Stimulated activated CD4-positive, alpha-beta T cell treated with anti-CD3 and anti-CD28 coated beads, Interleukin-15, amount 100 ng/mL, for 1 hour (primary cell): ENCODE results near the gene CALN1.
"Not testable (repeated sequence)": the region's sequence is repeated elsewhere in the genome, so short reads cannot be mapped to it uniquely, and the experiment has no call there.

ENCODE experiments used
- DNase-seq, 2 donors: peaks; one replicate each; pipeline ENCODE4 v3.0.0-alpha.2; 2020; ENCODE audit warnings: low read depth in 1 of 2, low spot score in 1 of 2

CALN1 gene

DNA sequence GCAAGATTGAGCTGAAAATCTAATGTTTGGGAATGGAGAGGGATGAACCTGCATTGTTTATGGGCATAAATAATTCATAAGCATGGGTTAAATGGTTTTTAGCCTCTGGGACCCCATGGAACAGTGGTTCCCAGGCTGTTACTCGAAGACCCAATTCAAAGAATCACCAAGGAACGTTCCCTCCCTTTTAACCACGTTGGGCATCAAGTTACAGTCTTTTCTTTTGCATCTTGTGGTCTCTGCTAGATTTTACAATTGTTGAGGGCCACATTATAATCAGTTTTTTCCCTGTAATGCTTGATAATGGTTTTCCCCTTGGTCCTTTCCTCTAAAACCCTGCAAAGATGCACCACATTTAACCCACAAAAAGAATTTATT, 2.5 kb downstream of the CALN1 start:
- no peak for DNase-seq

GRCh38 chr7:72408966-72409637, 3.0 kb downstream of the CALN1 start:
- DNase-seq, result no peak

DNA sequence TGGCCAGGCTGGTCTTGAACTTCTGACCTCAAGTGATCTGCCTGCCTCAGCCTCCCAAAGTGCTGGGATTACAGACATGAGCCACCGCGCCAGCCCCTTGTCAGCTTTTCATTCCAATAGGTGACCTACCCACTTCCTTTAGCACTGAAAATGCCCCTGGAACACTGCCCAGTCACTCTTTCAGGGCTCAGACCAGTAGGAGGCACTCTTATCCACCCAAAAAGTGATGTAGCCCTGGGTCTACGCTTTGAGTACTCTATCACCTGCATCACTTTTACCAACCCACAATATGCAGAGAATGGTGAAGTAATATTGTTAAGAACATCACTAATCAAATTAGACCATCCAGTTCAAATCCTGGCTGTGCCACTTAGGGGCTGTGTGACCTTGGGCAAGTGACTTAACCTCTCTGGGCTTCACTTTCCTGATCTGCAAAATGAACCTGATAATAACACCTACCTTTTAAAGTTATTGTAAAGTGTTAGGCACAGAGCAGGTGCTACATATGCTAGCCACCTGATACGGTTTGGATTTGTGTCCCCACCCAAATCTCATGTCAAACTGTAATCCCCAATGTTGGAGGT, 5.2 kb downstream of the CALN1 start:
- DNase-seq, result no peak

DNA sequence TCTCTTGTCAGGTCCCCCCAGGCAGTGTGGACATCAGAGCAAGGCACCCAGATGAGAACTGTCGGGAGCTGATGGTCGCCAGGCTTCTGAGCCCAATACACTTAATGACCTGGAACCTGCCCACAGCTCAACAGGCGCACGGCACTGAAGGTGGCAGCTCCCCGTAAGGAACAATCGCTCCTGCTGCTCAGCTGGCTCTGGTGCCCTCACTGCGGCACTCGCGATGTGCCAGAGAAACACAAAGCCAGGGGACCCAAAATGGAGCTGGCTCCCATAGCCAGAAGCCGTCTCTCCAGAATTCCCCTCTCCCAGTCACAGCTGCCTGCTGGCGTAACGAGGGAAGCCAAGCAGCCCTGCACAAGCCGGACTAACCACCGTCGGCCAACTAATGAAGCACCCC, 6.3 kb downstream of the CALN1 start:
- no peak for DNase-seq

DNA sequence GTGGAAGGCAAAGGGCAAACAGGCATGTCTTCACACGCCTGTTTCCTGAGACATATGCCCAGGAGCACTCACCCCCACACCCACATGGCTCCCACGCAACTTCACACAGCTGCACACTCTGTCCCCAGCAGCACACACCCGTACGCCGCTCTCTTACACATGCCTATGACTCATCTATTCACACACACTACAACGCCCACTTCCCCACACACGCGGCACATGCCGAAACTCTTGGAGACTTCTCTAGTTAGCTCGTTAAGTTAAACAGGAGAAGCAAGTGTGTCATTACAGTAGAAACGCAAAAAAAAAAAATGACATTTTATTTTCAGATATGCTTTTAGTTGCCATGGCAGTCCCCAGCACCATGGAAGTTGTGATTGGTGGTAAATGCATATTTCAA, 6.7 kb downstream of the CALN1 start:
- no peak for DNase-seq

GRCh38 chr7:72404743-72405142, 7.4 kb downstream of the CALN1 start:
- no peak for DNase-seq

DNA sequence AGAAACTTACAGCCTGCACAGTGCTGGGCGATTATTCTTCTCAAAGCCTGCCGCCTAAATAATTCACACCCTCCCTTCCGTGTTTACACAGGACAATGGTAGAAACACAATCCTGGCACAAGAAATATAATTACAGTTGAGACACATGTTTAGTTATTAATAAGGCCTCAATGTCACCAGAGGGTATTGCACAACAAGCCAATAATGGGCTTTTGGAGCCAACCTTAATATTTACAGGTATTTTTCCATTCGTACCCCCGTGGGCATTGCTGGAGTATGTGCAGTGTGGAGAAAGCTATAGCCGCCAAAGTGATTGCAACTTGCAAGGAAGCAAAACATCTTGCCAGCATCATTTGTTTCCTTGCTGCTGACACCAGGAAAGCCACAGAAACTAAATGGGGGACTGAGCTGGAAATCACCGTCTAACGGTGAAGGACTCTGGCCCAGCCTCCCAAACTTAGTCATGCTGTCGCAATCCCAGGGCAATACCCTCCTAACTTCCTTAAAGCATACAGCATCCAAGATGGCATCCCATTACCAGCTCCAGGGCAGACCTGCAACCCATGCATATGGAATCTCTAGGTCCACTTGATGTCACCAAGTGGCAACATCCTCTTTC, 8.6 kb downstream of the CALN1 start:
- no peak for DNase-seq

GRCh38 chr7:72394016-72394415, 18.1 kb downstream of the CALN1 start:
- DNase-seq, result no peak

DNA sequence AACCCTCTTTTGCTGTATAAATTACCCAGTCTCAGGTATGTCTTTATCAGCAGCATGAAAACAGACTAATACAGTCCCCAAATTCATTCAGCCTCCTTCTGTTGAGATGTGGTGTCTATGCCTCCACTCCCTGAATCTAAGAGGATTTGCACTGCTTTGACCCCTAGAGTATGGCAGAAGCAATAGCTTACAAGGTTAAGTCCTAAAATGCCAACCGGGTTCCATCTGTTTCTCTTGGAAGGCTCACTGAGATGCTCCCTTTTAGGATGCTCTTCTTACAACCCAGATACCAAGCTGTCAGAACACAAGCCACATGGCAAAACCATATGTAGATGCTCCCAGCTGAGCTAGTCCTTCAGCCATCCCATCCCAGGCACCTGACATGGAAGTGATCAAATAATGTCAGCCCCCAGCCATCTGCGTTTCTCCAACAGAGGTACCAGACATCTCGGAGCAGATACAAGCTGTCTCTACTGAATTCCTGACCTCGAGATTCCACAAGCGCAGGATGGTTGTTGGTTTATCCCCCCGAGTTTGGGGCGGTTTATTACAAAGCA, 20.2 kb downstream of the CALN1 start:
- no peak for DNase-seq

- DNase-seq, result no peak
Measured at GRCh38 chr7:72386118-72386517, 26.0 kb downstream of the CALN1 start.

DNA sequence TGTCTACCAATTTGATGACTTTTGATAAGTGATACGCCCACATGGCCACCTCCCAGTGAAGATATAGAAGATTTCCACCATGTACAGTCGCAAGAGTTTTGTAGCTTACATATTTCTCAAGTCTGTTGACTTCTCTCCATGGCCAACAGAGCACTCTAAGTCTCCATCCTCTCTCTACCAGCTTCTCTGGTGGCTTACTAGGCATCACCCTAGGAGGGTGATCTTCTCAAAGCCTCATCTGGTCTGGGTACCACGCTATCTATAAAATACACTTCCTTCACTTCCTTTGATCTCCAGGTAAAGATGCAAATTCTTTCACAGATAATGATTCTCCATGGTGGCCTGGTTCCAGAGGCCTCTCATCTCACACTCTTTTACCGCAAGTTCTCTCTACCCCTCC, 49.9 kb downstream of the CALN1 start:
- no peak for DNase-seq

- DNase-seq, result no peak
Measured at GRCh38 chr7:72345208-72345727, 66.9 kb downstream of the CALN1 start.

- DNase-seq, result no peak
Measured at GRCh38 chr7:72343991-72344390, 68.1 kb downstream of the CALN1 start.

DNA sequence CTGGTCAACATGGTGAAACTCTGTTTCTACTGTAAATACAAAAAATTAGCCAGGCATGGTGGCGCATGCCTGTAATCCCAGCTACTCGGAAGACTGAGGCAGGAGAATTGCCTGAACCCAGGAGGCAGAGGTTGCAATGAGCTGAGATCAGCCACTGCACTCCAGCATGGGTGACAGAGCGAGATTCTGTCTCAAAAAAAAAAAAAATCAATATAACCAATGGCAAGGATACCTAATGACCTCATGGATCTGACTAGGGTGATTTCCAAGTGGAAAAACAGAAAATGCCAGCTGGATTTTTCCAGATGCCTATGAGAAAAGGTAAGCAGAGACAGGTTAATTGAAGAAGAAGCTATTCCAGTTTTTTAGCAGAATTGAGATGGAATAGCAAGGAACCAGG, 68.8 kb downstream of the CALN1 start:
- not testable (repeated sequence) for DNase-seq

GRCh38 chr7:72337390-72338167, 74.6 kb downstream of the CALN1 start:
- no peak for DNase-seq

DNA sequence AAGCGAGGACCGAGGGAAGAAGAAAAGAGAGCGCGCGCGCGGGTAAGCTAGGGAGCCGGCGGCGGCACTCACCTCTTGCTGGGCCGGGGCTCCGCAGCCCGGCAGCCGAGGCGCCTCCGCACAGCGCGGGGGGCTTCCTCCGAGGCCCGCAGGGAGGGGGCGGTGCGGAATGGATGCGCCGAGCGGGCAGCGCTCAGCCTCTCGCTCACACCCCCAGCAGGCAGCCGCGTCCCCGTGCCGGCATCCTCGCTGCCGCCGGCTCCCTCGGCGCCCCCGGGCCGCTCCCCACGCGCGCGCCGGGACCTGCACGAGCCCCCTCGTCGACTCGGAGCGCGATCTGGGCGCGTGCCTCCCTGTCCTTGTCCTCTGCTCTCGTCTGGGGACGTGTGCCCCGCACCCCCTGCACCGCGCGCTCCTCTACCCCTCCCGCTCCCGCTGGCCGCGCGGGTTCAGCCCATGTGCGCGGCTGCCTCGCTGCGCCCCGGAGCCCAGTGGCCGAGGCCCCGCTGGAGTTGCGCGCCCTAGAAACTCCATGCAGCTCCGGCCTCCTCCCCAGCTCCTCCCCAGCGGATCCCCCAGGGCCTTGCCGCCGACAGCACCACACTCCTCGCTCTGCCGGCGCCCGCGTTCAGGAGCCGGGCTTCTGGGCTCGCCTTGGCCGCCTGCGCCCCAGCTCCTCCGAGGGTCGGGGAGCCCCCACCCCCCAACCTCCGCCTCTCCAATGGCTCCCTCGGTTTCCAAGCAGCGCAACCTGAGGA, 75.3 kb downstream of the CALN1 start:
- no peak for DNase-seq

DNA sequence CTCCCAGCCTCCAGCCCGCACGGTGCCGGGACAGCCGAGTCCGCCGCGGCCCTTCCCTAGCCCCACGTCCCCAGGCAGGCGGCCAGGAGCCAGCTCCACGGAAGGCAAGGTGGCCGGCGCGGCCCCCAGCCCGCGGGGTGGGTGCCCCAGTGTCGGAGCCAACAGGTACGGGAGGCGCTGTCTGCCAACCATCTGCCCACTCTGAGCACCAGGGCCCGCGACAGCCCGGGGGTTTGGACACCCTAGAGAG, 75.8 kb downstream of the CALN1 start:
- no peak for DNase-seq

- DNase-seq, result no peak
Measured at GRCh38 chr7:72335561-72336381, 76.4 kb downstream of the CALN1 start.

GRCh38 chr7:72334698-72335097, 77.4 kb downstream of the CALN1 start:
- DNase-seq, result no peak

DNA sequence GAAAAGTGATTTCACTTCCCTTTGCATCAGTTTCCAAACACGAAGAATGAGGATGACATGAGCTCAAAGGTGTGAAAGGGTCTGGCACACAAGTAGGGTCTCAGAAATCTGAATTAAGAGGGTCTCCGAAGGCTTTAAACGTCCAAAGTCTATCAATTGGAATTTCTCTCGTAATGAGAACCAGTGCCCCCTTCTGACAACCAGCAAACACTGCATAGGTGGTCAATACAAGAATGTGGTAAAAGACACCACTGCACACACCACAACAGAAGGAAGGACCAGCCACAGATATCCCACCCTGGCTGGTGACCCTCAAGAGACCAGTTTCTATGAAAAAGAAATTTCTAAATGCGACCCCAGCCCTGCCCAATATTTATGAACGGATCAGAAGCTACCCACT, 78.1 kb downstream of the CALN1 start:
- no peak for DNase-seq
